Effector memory CD8-positive, alpha-beta T cell (primary cell): ENCODE results near the gene VPS72.
"Not testable (repeated sequence)": the region's sequence is repeated elsewhere in the genome, so short reads cannot be mapped to it uniquely, and the experiment has no call there.

Source experiments
- ATAC-seq: fragments of 150-1000 bp; cut with Tn5 transposase; replicated peaks from 2 replicates; pipeline ENCODE4 v1.10.0; 2021; ENCODE audit warnings: mild to moderate bottlenecking, moderate library complexity
- DNase-seq, 3 experiments: peaks; one replicate each; pipeline ENCODE4 v3.0.0; 2021
- H3K27ac Mint-ChIP-seq, 2 donors: one replicate each; pipeline ENCODE4 v1.8.0; 2022; ENCODE audit warnings: mild to moderate bottlenecking in 2 of 2, mixed read lengths in 2 of 2, moderate library complexity in 2 of 2
- H3K27me3 Mint-ChIP-seq, 2 donors: one replicate each; pipeline ENCODE4 v1.8.0; 2022; ENCODE audit warnings: mixed read lengths in 2 of 2
- H3K36me3 Mint-ChIP-seq: one replicate; pipeline ENCODE4 v1.8.0; 2022; ENCODE audit warnings: mild to moderate bottlenecking, moderate library complexity, mixed read lengths; ENCODE audit not compliant: insufficient read depth
- H3K4me1 Mint-ChIP-seq, 2 donors: one replicate each; pipeline ENCODE4 v1.8.0; 2022; ENCODE audit warnings: low read depth in 2 of 2, mixed read lengths in 2 of 2
- H3K4me3 Mint-ChIP-seq, 2 donors: one replicate each; pipeline ENCODE4 v1.8.0; 2022; ENCODE audit warnings: mild to moderate bottlenecking in 2 of 2, mixed read lengths in 2 of 2, moderate library complexity in 2 of 2
- H3K9me3 Mint-ChIP-seq, 2 donors: one replicate each; pipeline ENCODE4 v1.8.0; 2022; ENCODE audit warnings: mixed read lengths in 2 of 2

The VPS72 gene

GRCh38 chr1:151198254-151199127 lies 8.5 kb upstream of the VPS72 start, which contains the start of gene PIP5K1A:
Gene PIP5K1A (plus strand): TSS chr1:151198552. CDS start chr1:151198997, 445 bp downstream.
- peak; percentile 98 for ATAC-seq

GRCh38 chr1:151197863-151198253 lies 7.9 kb upstream of the VPS72 start:
- H3K4me3 Mint-ChIP-seq, result peak overlapping the region; percentile 99 to 100
- H3K36me3 Mint-ChIP-seq, result peaks cover 31% of the 10 kb centered on the region
- no peaks in the 10 kb centered on the region for H3K27me3 Mint-ChIP-seq
- peaks cover 29 to 30% of the 10 kb centered on the region in 2 donors for H3K4me1 Mint-ChIP-seq
- H3K27ac Mint-ChIP-seq, result peak overlapping the region; percentile 97 to 99
- no peaks in the 10 kb centered on the region for H3K9me3 Mint-ChIP-seq
- ATAC-seq (no peak), DNase-seq (no peak)

More at GRCh38 chr1:151198254-151199127, 8.5 kb upstream of the VPS72 start, which contains the start of gene PIP5K1A:
- H3K27ac Mint-ChIP-seq, result peak within 1 kb of the TSS; percentile 97 to 99
- H3K27me3 Mint-ChIP-seq, result no peaks in the 10 kb centered on the region
- H3K4me1 Mint-ChIP-seq, result peaks cover 29 to 30% of the 10 kb centered on the region in 2 donors
- DNase-seq, result peak; percentile 95 to 99 (median 97)
- peaks cover 38% of the 10 kb centered on the region for H3K36me3 Mint-ChIP-seq
- H3K9me3 Mint-ChIP-seq, result no peaks in the 10 kb centered on the region
- H3K4me3 Mint-ChIP-seq, result peak within 1 kb of the TSS; percentile 99 to 100

- Mint-ChIP-seq H3K4me3 (peak overlapping the region; percentile 27 to 56), H3K27me3 (no peaks in the 10 kb centered on the region), H3K36me3 (peaks cover 22% of the 10 kb centered on the region), H3K4me1 (peaks cover 27 to 30% of the 10 kb centered on the region in 2 donors), H3K27ac (no peak overlapping the region), H3K9me3 (no peaks in the 10 kb centered on the region)
- DNase-seq, result peak; percentile 21 to 48 (median 40)
- no peak for ATAC-seq
These were observed 6.3 kb upstream of the VPS72 start for GRCh38 chr1:151196292-151196800.

- H3K27me3 Mint-ChIP-seq, H3K4me3 Mint-ChIP-seq, ATAC-seq, H3K27ac Mint-ChIP-seq, H3K9me3 Mint-ChIP-seq, DNase-seq: not testable (repeated sequence)
- H3K4me1 Mint-ChIP-seq, result peaks cover 32 to 34% of the 10 kb centered on the region in 2 donors
- H3K36me3 Mint-ChIP-seq, result peaks cover 21% of the 10 kb centered on the region
These were observed 5.0 kb upstream of the VPS72 start for GRCh38 chr1:151194894-151195594.

- peaks cover 21% of the 10 kb centered on the region for H3K36me3 Mint-ChIP-seq
These were observed 3.9 kb upstream of the VPS72 start for GRCh38 chr1:151193856-151194255.

GRCh38 chr1:151193304-151193703 lies 3.3 kb upstream of the VPS72 start:
- H3K9me3 Mint-ChIP-seq, result no peaks in the 10 kb centered on the region
- no peak overlapping the region for H3K4me3 Mint-ChIP-seq
- H3K27ac Mint-ChIP-seq, result no peak overlapping the region

More at GRCh38 chr1:151193856-151194255, 3.9 kb upstream of the VPS72 start:
- H3K4me3 Mint-ChIP-seq, result no peak overlapping the region
- peaks cover 29 to 33% of the 10 kb centered on the region in 2 donors for H3K4me1 Mint-ChIP-seq
- ATAC-seq (no peak), DNase-seq (no peak)
- H3K9me3 Mint-ChIP-seq, result no peaks in the 10 kb centered on the region
- H3K27ac Mint-ChIP-seq, result no peak overlapping the region
- no peaks in the 10 kb centered on the region for H3K27me3 Mint-ChIP-seq

GRCh38 chr1:151192047-151192446 lies 2.0 kb upstream of the VPS72 start:
- H3K9me3 Mint-ChIP-seq, result no peaks in the 10 kb centered on the region
- peaks cover 10% of the 10 kb centered on the region for H3K36me3 Mint-ChIP-seq
- DNase-seq, result no peak
- no peak for ATAC-seq
- no peaks in the 10 kb centered on the region for H3K27me3 Mint-ChIP-seq
- no peak overlapping the region for H3K27ac Mint-ChIP-seq
- no peak overlapping the region for H3K4me3 Mint-ChIP-seq
- peaks cover 26 to 33% of the 10 kb centered on the region in 2 donors for H3K4me1 Mint-ChIP-seq

More at GRCh38 chr1:151193304-151193703, 3.3 kb upstream of the VPS72 start:
- Mint-ChIP-seq H3K27me3 (no peaks in the 10 kb centered on the region), H3K36me3 (peaks cover 15% of the 10 kb centered on the region), H3K4me1 (peaks cover 29 to 35% of the 10 kb centered on the region in 2 donors)
- ATAC-seq (no peak), DNase-seq (no peak)

GRCh38 chr1:151188667-151189066 lies 1.3 kb downstream of the VPS72 start:
- H3K4me3 Mint-ChIP-seq, result peak overlapping the region; percentile 98 to 100
- DNase-seq, H3K9me3 Mint-ChIP-seq, H3K27me3 Mint-ChIP-seq, ATAC-seq: not testable (repeated sequence)
- peaks cover 32% of the 10 kb centered on the region for H3K36me3 Mint-ChIP-seq
- H3K4me1 Mint-ChIP-seq, result peaks cover 29 to 30% of the 10 kb centered on the region in 2 donors
- peak overlapping the region; percentile 97 to 99 for H3K27ac Mint-ChIP-seq

- Mint-ChIP-seq H3K9me3 (no peaks in the 10 kb centered on the region), H3K4me1 (peaks cover 29 to 37% of the 10 kb centered on the region in 2 donors), H3K27me3 (no peaks in the 10 kb centered on the region), H3K4me3 (no peak overlapping the region), H3K27ac (no peak overlapping the region), H3K36me3 (peaks cover 47% of the 10 kb centered on the region)
- no peak for DNase-seq
- no peak for ATAC-seq
These were observed 2.8 kb downstream of the VPS72 start for GRCh38 chr1:151187205-151187604.

GRCh38 chr1:151184211-151184610 lies 5.8 kb downstream of the VPS72 start:
- Mint-ChIP-seq H3K36me3 (peaks cover 70% of the 10 kb centered on the region), H3K27ac (peak overlapping the region in 1 of 2 donors; percentile 2), H3K27me3 (no peaks in the 10 kb centered on the region), H3K9me3 (no peaks in the 10 kb centered on the region), H3K4me3 (no peak overlapping the region), H3K4me1 (peaks cover 18 to 29% of the 10 kb centered on the region in 2 donors)
- no peak for ATAC-seq
- DNase-seq, result no peak

GRCh38 chr1:151176514-151177045 lies 13.4 kb downstream of the VPS72 start:
- DNase-seq (no peak), ATAC-seq (no peak)
- Mint-ChIP-seq H3K4me1 (peaks cover 1 to 11% of the 10 kb centered on the region in 2 donors), H3K27me3 (no peaks in the 10 kb centered on the region), H3K4me3 (no peak overlapping the region), H3K9me3 (no peaks in the 10 kb centered on the region), H3K27ac (no peak overlapping the region), H3K36me3 (peaks cover 60% of the 10 kb centered on the region)

- peak within 1 kb of the TSS in 1 of 2 donors; percentile 59 for H3K27ac Mint-ChIP-seq
- no peak for DNase-seq
These were observed 14.1 kb downstream of the VPS72 start, which contains the start of gene TMOD4 for GRCh38 chr1:151175863-151176262. Gene TMOD4 (minus strand): TSS chr1:151175981. CDS start chr1:151174875, 1,106 bp downstream.

More at GRCh38 chr1:151175863-151176262, 14.1 kb downstream of the VPS72 start, which contains the start of gene TMOD4:
- Mint-ChIP-seq H3K27me3 (no peaks in the 10 kb centered on the region), H3K4me3 (no peak within 1 kb of the TSS), H3K9me3 (no peaks in the 10 kb centered on the region), H3K36me3 (peaks cover 53% of the 10 kb centered on the region), H3K4me1 (peaks cover 1 to 10% of the 10 kb centered on the region in 2 donors)
- ATAC-seq, result no peak
